HG02588 (cell line): ENCODE results near the gene POU3F1.

ENCODE experiments used
- ATAC-seq: cut with Tn5 transposase; IDR thresholded peaks from one replicate; pipeline ENCODE4 v1.9.1; 2021; ENCODE audit warnings: mild to moderate bottlenecking, moderate library complexity; ENCODE audit not compliant: unreplicated experiment

Gene POU3F1

DNA sequence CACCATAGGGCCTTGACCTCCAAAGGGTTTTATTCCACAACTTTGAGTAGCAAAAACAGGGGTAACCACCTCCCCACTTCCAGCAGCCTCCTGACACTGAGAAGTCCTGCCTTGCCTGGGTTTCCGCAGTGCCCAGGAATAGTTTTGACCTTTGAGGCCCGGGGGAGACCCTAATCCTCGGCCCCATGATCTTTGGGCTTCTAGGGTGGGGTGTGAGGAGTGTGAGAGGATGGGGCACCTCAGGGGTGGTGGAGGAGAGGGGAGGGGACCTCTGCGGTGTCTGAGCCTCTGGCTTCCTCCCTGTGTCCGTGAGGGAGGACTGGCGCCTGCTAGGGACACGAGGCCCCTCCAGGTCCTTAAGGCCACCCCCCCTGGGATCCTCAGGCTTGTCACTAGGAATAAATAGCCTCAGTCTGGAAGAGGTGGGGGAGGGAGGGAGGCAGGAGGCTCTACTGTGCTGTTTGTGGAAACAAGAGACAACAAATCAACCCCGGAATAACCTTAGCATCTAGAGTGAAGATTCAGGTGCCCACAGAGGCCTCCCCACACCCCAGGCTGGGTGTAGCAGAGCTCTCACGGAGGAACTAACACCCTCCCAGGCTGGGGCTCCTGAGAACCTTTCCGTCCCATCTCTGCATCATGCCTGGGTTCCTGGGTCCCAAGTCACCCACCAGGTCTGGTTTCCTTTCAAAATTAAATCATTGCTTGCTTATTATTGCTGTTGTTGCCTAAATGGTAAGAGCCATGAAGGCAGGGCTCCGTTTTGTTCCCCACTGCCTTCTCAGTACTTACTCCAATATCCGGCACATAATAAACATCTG is 40.4 kb downstream of the POU3F1 start:
- no peak for ATAC-seq

DNA sequence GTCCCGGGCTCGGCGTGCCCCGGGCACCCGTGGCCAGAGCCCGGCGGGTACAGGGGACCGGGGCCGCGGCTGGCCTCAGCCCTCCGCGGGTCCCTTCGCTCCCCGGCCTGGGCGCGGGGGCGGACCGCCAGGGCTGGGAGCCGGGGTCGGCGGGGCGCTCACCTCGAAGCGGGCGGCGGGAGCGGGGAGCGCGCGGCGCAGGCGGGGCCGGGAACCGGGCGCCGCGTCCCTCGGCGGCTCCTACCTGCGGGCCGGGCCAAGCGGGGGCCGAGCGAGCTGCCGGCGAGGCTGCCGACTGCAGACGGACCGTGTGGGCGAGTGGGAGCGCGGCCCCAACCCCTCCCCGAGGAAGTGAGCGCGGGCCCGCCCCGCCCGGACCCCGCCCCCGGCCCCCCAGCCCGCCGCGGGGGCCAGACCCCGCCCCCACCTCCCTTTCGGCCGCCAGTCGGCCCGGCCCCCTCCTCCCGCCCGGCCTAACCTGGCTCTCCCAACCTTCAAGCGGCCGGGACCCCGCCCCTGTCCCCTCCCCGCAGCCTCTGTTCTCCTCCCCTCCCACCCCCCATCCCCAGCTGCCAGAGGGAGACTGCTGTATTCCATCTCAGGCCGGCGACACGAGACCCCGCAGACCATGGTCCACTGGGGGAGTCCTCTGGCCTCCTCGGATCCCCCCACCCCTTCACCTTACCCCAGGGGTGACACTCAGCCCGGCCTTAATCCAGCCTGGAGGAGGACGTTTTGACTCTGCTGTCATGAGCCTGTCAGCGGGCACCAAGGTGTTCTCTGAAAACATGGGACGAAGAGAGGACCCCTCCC is 41.2 kb downstream of the POU3F1 start, which contains the start of gene FHL3:
Gene FHL3 (minus strand): TSS at position 320 of the 813 bp plus-strand sequence. CDS start 6,102 bp downstream, outside the sequence.
- no peak for ATAC-seq

DNA sequence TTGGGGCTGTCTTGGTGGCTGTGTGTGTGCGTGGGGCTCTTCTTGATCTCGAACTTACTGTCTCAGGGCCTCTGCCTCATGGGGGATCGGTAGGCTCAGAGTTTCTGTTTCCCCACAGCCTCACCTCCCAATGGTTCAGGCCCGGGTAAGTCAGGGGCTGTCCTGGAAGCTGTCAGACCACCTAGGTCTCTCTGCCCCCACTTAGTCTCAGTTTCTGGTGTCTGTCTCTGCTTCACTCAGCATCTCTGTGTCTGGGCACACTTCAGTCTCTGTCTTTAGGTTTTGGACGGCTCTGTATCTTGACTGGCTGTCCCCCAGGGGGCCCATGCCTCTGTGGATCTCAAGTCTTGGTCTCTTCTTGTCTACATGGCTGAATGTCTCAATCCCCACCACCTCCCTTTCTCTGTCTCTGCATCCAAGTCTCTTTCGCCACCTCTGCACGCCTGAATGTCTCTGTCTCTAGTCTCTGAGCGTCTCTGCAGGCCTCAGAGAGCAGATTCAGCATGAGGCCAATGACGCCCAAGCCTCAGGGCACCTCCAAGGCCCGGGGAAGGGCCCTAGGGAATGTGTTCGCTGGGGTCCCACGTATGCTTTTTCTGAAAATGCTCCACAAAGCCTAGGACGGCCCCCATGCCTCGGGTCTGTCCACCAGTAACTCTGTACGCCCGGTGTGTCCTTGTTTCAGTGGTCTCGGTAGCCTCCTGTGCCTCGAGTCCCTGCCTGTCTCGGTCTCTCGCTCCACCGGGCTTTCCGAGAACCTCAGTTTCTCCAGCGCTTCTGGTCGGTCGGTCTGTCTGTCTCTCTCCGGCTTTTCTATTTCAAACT is 42.1 kb downstream of the POU3F1 start:
- no peak for ATAC-seq

DNA sequence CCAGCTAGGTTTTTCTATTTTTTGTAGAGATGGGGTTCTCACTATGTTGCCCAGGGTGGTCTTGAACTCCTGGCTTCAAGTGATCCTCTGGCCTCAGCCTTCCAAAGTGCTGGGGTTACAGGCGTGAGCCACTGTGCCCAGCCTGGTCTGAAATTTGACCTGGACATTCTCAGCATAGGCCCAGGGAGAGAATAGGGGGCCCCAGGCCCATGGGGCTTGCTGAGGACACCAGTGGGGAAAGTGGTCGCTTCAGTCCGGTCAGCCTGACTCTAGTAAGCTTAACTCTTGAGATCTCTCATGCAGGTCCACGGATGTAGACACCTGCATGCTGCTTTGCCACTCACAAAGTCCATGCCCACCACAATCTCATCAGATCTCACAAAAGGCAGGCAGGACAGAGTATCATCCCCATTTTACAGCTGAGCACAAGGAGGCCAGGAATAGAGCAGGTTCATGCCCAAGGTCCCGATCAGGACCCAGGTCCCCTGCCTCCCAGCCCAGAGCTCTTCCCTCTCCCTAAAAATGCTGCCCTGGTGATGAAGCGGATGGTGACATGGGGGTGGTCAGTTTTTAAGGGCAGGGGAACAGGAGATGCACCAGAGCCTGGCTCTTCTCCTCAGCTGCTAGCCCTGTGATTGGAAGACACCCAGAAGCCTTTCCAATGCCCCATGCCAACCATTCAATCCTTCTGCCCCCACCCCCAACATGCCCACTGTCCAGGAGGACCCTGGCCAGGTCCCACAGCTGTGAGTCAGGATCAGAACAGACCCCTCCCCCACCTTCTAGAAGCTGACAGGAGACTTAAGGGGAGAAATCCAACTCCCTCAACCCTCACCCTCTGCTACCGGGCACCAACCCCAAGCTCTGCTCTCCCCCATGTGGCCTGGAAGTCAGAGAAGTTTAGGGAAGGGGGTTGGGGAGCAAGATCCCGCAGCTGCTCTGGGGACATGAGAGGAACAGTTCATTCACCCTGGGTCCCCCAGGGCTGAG is 43.0 kb downstream of the POU3F1 start:
- no peak for ATAC-seq

DNA sequence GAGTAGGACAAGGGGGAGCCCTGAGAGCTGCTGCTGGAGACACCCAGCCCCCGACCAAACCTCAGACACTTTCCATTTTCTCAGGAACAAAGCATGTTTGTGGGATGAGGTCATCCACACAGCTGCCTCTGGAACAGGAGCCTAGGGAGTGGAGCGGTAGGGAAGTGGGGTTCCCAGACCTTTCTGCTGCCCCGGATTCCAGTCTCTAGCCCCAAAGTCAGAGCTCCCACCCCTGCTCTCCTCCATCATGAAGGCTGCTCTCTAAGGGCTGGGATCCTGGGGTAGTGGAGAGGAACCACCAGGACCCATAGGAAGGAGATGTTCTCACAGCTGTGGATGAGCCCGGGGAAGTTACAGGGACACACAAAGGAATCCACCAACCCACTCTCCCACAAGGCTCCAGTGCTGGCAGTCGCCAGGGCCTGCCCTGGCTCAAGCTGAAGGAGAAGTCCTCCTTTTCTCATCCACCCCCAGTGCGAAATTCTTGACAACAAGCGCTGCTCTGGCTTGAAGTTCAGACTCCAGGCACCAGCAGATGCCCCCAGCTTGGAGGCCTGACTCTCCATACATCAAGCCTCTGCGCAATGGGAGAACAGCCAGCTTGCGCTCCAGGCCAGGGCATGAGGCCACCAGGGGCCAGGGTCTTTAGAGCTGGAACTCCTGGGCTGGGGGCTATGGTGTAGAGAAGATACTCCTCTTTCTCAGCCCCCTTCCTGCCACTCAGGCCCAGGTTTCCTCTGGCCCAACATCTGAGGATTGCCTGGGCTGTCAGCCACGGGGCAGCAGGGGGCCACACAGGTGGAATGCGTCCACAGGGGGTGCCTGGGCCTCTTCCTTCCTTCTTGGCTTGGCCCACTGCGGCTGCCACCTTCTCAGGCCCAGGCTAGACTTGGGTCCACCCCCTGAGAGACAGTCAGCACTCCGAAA is 45.8 kb downstream of the POU3F1 start:
- no peak for ATAC-seq

DNA sequence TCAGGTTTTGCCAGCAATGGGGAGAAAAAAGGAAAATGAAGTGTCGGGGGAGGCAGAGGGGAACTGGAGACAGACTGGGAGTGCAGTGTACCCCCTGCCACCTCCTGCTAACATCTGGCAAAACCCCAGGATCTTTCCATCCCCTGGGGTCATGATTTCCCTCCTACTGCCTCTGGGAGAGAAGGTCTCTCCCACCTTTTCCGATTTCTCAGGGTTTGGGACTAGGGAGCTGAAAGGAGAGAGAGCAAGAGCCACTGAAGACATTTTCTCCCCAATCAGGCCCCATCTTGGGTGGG is 46.4 kb downstream of the POU3F1 start:
- no peak for ATAC-seq

DNA sequence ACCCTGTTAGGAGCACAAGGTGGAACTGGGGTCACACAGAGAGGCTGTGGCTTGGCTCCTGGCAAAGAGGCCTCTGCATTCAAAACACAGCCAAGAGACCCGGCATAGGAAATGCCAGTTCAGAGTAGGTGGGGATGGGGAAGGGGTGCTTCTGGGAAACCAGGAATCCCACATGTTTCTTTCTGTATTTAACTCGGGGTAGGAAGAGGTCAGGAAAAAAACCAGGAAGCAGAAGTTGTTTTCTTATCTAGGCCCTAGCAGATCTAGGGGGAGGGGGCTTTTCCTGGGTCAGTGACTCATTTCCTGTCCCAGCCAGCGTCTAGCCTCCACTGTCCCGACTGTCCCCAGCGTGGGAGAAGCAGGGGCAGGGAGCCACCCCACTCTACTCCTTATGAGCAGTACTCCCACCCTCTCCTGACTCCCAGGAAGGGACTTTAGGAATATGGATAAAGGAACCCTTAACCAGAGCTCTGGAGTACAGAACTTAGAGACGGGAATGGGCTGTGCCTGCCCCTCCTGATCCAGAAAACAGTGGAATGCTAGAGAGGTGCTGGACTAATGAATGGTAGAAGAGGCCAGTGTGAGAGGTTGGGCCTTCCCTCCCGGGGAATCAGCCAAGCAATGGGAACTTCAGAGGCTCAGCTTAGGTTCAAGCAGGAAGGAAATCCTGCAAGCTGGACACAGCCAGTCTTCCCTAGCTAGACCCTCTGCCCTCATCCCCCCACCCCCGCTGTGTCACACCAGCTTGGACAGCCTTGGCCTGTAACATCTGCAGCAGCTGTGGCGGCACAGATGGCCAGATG is 47.0 kb downstream of the POU3F1 start:
- no peak for ATAC-seq

DNA sequence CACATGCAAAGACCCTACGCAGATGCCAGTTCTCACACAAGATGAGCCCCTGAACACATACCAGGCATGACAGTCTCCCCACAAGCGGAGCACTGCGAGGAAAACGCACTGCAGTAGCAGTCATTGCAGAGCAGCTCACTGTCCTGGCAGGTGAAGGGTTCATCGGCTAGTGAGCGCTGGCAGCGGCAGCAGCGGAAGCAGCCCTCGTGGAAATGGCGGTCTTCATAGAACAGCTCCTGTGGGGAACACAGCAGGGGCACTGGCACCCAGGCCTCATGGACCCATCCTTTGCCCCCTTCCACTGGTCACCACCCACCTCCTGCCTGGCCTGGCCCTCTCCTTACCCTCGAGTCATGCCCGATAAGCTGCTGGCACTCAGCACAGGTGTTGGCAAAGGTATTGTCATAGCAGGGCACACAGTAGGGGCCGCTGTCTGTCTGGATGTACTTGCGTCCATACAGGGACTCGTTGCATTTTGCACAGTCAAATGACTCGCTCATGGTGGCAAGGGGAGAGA is 47.6 kb downstream of the POU3F1 start:
- ATAC-seq = no peak

DNA sequence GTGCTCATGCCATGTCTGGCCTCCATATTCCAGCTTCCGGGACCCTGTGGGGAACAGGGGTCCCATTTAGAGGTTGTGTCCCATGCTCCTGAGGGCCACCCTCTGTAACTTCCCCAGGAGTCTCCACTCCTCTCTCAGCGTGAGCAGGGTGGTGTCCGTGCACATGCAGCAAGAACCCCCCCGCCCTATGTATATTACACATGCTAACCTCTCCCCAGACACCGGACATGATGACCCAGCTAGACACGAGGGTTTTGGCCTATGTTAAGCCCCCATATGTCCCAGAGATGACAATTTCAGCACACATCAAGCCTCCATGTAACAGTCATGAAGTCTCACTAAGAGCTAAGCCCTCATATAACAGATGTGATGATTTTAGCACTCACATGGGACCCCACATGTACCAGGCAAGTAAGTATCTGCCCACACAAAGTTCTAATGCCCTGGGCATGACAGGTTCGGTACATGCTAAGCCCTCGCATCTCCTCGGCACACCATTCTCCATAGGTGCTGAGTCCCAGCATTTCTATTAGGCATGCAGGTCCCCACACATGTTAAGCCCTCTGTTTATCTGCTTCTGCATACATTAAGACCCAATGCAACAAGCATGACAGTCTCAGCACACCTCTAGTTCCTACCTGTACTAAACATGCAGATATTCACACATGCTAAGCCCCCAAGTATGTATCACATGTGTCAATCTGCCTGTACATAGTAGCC is 48.3 kb downstream of the POU3F1 start:
- ATAC-seq = no peak

DNA sequence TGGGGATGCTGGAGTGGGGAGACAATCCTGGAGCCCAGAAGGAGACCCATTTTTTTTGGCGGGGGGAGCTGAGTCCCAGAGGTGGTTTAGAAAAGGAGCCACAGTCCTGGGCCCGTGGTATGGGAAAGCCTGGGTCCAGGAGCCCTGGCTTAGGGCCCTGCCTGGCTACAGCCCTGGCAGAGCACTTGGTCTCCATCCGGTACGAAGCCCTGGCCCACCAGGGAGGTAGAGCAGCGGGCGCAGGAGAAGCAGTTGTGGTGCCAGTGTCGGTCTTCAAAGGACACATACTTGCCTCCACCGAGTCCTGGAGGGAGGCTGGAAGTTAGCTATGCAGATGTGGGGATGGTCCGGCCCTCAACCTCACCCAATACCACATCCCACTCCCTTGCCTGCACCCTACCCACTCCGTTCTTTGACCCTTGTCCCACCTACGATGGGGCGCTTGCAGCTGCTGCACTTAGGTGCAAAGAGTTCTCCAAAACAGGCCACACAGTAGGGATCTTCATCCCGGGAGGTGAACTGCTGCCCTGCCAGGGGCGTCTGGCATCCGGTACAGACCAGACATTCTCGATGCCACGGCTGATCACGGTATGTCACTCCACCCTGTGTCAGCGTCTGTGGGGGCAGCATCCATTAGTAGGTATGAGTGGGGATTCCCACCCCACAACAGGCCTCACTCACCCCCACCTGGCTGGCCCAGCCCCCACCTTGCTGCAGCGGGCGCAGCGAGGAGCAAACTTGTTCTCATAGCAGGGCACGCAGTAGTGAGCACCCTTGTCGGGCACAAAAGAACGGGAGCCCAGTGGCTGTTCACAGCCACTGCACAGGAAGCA is 49.1 kb downstream of the POU3F1 start:
- no peak for ATAC-seq

DNA sequence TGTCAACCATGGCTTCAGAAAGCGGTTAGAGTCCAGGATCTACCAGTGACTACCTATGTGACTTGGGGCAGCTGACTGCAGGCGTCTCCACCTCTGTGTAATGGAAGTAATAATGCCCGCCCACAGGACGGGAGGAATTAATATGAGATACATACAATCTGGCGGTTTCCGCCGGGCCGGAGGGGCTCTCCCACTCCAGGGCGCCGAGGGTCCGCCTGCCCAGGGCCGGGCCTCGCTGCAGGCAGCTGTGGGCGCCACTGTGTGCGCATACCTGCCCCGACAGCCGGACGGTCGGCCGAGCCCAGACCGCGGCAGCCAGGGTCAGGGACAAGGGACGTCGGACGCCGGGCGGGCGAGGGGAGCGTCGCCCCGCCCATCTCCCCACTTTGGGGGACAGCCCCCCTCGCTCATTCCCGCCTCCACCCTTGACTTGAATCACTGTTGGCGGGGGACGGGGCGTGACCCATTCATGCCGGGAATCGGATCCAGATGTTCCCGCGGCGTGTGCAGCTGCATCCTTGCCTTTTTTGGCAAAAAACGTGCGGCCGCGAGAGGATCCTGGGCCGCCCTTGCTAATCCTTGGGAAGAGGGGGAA is 50.7 kb downstream of the POU3F1 start:
- no peak for ATAC-seq

DNA sequence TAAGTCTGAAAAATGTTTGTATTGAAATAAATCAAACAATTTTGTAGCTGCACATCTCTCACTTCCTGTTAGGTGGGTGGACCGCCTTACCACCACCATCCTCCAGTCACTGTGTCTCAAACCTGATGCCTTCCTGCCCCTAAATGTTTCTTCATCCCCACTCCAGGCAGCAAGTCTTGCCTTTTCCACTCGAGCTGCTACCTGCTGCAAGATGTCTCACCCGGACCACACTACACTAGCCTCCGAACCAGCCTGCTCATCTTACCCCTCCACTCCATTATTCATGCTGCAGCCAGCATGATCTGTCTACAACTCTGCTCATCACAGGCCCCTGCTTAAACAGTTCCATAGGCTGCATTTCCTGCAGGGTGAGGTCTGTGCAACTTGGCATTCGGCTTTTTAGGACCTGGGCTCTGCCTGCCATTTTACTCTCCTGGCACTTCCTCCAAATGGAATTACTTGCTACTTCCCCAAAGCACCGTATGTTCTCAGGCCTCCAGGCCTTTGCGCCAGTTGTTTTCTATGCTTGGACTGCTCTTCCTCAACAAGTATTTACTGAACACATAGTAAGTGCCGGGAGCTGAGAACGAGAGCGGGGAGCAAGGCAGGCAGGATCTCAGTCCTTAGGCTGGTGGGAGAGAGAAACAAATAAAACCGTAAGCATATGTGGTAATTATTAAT is 51.6 kb downstream of the POU3F1 start:
- ATAC-seq = no peak
